Measurements from ENCODE around the gene HS3ST5.

HS3ST5 gene, protein sequence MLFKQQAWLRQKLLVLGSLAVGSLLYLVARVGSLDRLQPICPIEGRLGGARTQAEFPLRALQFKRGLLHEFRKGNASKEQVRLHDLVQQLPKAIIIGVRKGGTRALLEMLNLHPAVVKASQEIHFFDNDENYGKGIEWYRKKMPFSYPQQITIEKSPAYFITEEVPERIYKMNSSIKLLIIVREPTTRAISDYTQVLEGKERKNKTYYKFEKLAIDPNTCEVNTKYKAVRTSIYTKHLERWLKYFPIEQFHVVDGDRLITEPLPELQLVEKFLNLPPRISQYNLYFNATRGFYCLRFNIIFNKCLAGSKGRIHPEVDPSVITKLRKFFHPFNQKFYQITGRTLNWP

DNA sequence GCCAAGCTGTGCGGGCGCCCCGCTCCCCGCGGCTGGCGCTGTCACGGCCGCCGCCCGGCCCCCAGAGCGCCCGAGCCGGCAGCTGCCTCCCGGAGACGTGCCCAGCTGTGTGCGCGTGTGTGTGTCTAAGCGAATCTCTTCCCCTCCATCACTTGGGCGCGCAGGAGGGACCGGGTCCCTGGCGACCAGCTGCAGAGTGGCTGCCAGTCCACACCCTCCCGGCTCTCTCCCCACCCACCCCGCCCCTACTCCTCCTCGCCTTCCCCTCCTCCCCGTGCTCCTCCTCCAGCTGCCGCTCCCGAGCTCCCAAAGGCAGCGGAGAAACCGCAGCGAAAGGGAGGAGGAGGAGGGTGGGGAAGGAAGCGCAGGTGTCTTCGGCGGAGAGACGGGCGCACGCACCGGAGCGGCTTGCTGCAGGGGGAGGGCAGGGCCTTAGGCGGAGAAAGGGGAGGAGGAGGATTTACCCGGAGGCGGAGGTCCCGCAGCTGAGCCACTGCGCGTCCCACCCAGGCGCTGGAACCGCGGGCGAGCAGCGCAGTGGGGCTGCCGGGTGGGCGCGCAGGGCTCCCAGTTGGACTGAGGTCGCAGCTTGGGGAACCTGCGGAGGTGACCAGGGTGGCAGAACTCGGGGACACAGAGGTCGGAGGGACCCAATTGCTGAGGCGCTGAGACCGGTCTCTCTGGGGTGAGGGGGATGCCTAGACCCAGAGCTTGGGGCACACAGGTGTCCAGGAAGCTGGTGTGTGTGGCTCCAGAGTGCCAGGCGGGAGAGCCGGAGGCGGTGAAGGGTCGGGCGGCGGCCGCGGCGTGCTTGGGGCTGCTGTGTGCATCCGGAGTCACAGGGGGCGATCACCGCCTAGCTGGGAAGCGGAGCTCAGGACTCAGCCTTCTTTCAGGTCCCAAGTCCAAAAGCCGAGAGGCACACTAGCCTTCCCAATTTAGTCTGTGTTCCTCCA, at the start of gene HS3ST5:
Gene HS3ST5 (minus strand): TSS at position 198 of the 956 bp plus-strand sequence. CDS start 280,178 bp downstream, outside the sequence.
- no peak for DNase-seq

DNA sequence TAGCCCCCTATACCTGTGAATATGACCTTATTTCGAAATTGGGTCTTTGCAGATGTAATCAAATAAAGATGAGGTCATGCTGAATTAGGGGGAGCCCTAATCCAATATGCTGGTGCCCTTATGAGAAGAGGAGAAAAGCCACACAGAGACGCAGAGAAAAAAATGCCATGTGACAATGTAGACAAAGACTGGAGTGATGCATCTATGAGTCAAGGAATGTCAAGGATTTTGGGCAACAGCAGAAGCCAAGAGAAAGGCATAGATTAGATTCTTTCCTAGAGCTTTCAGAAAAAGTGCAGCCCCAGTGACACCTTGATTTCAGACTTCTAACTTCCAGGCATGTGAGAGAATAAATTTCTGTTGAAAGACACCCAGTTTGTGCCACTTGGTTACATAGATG, 47.4 kb upstream of the HS3ST5 start:
- DNase-seq = no peak

DNA sequence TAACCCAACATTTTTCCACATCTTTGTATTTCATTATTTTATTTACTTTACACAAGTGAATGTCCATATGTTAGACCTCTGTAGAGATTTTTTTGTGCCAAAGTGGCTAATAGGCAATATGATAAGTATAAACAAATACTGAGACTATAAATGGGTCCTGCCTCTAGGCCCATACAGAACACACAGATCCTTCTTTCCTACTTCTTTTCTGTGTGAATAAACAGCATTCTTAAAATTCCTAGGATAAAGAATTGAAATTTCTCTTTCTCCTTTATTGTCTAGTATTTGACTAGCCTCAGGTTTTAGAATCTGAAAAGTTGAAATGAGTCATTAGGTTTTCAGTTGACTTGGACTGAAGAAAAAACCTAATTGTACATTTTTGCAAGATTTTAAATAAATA, 46.3 kb upstream of the HS3ST5 start:
- no peak for DNase-seq

DNA sequence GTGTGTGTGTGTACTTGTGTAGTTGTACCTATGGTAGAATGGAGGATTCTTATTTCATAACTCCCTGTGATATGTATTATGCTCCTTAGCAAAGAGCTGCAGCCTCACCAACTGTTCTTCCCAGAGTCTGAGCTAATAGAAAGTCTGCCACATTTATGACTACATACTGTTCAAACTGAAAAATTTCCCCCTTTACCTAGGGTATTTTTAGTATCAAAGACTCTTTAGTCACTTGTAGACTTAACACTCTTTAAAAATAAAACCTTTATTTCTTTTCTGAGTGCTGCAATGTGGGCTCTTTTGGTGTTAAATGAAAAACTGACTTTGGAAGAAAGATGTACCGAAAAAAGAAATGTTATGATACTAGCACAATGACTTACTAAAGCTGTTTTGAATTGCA, 39.6 kb upstream of the HS3ST5 start:
- no peak for DNase-seq

DNA sequence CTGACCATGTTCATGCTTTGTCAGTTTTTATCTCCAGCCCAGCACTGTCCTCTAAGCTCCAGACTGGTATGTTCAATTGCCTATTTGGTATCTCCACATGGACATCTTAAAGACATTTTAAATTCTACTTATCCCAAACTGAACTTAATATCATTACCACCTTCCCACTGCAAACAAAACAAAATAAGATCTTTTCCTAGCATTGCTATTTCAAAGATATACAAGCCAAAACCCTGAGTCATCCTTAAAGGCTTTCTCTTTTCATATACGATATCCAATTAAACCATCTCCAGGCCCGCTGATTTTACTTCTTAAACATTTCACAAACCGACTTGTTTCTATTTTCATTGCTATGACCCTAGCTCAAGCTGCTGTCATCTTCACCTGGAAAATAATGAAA, 35.1 kb upstream of the HS3ST5 start:
- no peak for DNase-seq

DNA sequence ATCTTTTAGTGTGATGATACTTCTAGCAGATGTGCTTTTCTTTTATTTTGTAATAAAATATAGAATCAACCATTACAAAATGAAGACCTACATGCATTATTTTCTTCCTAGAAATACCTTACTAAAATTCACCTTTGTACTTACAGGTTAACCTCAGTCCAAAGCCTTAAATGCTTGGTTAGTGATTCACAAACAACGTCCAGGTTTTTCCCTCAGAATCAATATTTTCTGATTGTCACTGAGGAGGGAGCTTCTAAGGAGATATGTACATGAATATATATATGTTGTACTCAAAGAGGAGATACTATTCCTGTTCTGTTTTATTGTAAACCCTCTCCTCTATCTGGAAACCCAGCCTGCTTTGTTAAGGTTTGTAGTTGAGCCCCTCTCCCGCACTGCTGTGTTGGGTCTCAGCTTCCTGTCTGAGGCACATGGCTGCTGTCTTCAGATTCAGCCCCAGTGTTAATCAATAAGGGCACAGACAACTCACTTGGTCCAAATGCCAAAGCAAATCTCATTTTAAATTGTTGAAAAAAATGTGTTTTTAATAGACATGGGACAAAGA, 33.9 kb upstream of the HS3ST5 start:
- no peak for DNase-seq

DNA sequence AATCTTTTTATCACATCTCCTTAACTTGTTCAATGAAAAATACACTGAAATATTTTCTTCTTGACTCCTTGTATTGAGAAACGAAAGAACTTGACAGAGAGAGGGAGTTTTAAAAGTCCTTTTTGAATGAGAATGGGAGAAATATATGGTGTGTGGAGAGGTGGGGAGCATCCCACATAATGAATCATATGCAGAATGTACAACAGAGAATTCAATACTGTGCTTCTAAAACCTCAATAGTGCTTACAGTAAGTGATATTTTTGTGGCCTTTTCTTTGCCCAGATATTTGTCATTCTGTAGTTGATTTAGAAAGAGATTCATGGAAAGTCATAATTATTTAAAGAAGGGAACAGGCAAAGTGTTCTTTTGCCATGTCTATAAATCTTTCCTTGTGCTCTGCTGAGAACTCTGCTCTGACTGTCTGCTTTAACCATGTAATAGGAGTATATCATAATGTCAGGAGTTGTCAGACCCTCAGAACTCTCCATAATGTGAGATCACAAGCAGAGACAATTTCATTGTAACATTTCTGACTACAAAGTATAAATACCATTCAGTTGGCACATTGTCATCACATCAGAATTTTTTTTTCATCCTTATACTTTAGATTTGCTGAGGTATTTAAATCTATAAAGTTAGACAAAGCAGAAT, 32.8 kb upstream of the HS3ST5 start:
- no peak for DNase-seq

DNA sequence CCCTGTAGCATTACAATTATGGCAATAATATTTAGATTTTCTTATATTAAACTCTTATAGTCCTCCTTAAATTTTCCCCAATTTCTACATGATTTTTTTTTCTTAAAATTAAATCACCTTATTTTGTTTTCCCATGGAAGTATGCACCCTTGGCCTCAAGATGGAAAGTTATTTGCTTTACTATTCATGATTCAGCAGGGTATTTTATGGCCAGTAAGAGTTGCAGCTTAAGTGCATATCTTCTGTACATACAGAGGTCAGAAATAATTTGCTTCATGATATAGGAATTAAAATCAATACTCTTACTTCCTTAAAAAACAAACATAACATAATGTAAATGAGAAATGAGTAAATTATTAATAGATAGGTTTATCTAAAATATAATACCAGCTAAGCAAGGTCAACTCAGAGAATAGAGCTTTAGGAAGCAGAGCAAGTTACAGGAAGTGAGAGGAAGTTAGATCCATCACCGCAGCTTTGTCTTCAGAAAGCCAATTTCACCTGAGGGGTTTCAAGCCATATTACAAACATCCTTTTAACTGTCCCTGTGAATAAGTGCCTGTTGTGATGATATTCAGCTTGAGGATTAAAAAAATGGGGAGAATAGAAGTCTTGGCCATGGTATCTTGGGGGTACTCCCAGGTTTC, 24.6 kb upstream of the HS3ST5 start:
- no peak for DNase-seq

DNA sequence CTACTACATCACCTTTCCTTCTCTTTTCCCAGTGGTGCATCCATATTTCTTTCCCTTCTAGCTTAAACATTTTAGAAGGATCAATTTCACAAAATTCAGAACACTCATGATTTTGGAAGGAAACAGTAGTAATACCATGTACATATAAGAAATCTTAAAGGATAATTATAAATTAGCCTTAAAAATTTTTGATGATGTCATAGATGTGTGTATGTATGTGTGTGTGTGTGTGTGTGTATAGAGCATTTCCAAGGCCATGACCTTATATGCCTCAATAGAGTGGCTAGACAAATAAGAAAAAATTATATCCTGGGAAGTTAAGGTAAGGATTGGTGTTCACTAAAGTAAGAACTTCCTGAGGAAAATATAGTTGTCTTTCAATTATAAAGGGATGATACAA, 24.1 kb upstream of the HS3ST5 start:
- DNase-seq = no peak

DNA sequence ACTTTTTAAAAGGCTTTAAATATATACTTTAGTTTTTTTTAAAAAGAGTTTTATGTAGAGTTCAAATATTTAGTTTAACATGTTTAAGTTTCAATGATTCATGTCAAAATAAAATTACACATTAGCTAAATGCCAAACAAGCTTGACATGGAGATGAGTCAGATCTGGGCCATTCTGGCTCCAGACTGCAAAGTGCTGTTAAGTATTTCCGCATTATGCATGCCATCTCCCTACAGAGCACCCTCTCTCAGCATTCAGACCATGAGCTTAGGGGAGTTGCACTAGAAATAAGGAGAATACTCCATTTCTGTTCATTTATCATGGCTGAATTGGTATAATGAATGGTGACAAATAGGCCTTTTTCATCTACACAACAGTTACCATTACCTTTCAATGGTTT, 21.5 kb upstream of the HS3ST5 start:
- no peak for DNase-seq

DNA sequence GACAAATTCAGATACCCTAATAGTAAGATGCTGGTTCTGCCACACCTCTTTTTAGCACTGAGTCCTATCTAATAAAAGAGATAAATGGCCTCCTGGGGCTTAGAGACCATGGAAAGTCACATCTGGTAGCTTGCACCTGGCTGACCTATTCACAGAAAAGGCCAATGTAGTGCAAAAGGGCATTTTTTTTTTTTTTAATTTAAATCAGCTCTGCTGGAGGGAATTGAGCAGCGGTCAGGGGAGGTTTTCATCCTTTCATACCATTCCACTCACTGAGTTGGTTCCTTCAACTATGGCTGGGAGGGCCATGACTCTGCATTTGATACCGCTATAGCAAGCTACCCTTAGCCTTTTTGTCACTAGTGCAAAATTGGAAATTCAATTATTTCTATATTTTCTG, 20.1 kb upstream of the HS3ST5 start:
- no peak for DNase-seq

DNA sequence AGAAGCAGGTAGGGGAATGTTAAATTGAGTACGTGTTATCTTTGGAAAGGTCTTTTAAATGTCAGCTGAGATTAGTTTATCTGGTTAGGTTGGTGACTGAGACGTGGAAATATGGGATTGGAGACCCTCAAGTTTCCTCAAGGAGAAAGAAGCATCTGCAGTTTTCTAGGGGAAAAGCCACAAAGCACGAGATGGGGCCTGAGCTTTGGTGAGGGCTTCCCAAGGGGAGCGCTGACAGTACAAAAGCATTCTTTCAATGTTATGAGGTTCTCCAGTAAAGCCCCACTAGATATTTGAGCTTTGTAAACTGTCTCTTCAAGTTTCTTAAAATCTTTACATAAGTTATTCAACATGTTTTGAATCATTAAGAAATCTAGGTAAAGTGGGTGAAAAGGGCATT, 19.6 kb upstream of the HS3ST5 start:
- DNase-seq = no peak

DNA sequence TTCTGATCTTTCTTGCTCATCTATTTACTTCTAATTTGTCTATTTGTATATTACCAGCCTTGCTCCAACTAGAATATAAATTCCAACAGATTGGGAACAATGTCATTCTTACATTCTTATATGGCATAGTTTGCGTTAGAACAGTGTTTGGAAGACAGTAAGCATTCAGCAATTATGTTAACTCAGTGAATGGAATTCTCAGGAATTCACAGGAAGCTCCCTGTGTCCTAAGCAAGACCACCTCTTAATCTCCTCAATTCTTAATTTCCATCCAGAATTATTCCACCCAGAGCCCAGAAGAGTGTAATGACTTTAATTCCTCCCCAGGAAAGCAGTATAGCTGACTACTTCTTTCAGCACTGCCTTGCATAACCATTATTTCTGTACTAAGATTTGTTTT, 18.2 kb upstream of the HS3ST5 start:
- no peak for DNase-seq

DNA sequence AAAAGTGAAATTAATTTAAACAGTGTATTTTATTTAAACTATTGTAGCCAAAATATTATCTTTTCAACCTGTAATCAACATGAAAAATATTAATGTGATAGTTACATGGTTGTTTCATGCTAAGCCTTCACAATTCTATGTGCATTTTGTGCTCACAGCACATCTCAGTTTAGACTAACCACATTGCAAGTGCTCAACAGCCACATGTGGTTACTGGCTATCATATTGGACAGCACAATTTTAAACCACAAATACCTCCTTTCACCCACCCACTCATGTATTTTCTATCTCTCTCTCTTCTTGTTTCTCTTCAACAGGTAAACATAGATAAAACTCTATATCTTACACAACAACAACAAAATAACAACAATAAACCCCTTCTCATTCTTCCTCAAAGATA, 12.5 kb upstream of the HS3ST5 start:
- no peak for DNase-seq

DNA sequence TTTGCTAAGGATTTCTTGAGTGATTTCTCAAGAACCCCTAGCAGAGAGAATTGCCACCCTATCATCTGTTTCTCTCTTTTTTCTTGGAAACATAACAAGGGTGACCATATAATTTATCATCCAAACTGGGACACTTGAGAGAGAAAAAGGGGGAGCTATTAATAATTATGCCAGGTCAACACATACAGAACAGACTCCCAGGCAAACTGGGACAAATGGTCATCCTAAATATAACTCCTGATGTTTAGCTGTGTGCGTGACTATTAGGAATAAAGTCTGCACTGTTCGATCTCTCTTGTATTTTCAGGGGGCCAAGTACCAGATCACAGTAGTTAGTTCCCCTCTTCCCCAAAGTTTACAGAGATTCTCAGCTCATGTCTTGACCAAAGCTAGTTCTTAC, 11.7 kb upstream of the HS3ST5 start:
- DNase-seq = no peak

DNA sequence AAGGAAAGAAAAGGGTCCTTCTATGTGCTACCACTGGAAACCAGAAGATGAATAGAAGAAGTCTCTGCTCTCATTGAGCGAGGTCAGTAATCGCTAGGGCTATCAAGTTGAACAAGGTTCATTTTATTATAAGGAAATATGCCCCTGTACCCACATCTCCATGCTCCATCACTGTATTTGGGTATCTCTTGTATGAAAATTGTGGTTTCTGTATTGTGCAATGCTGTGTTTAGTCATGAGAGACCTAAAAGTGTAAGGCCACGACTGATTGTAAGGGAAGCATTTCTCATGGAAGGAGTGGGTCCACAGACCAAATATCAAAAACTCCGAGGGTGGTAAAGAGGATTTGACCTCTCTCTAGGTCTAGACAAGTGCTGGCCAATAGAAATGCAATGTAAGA, 3.6 kb upstream of the HS3ST5 start:
- DNase-seq = no peak

DNA sequence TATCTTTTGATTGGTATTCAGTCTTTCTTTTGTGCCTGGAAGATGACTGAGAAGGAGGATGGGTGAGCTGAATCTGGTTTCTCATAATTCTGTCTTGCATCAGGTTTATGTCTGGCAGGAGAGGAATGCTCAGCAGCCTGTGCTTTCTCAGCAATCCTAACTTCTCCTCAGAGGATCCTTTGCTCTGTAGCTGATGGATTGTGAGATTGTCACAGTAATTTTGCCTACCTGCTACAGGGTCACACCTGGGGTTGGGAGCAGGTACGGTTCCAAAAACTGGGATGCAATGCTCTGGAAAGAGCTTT, 2.1 kb upstream of the HS3ST5 start:
- no peak for DNase-seq

DNA sequence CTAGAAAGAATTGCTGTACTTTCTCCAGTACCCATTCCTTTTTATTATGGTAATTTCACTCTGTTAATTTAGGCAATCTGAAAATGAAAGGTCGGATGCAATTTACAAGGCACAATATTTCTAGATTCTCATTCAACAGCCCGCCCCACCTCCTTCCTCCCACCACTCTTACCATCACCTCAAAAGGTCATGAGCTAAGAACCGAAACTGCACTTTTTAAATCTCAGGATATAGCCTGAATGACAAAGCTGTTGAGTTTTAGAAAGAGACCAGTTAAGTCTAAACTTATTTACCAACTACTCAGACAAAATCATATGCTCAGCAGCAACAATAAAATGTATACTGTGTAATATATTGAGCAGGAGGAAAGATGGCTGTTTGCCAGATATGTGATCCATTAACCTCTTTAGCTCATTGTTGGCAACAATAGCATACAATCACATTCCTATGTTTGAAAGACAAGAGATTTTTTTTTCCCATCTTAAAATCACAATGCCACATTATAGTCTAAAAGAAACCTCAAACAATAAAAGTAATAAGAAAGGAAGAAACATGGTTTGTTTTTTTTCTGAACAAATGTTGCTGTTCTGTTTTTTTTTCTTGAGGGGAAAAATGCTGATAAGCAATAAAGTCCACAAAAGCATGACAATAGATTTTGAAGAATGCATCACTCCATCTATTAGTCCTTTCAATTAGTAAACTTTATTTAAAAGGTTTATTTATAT, 1.6 kb upstream of the HS3ST5 start:
- DNase-seq = no peak

DNA sequence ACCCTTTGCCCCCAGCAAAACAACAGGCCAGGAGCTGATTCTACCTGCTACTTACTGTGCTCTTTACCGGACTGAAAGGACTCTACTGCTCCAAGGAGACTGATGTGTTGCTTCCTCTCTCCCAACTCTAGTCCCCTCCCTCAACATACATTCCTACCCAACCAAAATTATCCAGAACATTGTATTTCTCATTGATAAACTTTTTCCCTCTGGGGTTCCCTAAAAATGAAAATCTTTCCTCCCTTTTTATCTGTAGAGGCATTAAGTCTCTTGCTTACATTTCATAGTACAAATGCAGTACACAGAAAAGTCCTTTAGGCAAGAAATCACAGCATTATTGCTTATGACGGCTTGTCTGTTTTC, 940 bp upstream of the HS3ST5 start:
- DNase-seq = no peak

DNA sequence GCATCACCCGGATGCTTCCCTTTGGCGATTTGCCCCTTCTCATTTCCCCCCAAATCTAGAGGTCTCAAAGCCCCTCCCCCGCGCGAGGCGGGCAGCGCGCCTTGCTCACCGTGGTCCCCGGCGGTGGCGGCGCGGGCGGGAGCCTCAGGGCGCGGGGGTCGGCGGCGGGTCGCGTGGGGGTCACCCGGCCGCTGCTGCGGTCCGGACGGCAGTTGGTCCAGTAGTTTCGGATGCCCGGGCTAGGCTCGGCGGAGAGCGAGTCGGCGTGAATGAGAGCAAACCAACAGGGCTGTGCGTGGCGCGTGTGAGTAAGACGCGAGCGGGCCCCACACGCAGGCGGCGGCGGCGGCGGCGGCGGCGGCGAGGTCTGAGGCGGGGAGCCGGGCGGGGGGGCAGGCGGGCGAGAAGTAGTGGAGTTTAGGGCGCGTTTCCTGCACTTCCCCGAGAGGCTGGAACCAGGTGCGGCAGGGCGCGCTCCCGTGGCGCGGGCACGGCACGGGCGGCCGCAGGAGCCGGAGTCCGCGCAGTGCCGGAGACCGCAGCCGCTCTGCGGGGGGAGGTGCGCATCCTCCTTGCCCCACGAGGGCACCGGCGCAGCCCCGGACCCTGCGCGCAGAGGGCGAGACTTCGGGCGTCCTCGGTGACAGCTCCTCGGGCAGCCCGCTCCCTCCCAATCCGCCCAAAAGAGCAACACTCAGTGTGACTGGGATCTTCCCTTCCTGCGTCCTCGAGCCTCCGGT, 567 bp downstream of the HS3ST5 start:
- DNase-seq = no peak

DNA sequence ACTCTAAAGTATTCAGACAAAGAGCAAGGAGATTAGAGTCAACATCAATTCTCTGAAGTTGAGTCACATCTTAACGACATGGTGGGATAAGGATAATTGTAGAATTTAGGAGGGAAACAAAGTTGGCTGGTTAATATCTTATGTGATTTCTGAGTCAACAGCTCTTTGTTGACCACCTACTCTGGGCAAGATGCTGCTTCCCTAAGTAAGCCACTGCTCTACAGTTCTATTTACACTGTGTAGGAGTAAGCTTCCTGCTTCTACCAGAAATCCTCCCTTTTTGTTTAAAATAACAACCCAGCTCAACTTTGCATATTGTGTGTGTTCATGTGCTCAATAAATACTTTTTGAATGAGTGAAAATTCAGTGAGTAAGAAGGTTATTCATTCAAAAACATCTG, 3.1 kb downstream of the HS3ST5 start:
- no peak for DNase-seq

DNA sequence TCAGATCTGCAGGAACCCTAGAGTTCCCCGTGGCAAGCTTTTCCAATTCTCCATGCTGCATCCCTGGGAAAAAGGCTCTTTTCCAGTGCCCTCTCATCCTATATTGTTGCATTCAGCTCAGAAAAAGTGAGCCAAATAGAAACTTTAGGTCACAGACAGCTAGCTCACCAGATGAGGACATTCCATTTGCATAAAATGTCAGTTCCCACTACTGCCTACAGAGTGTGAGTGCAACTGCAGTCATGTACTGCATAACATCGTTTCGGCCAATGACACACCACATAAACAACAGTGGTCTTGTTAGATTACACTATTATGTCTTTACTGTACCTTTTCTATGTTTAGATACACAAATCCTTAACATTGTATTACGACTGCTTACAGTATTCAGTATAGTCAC, 8.6 kb downstream of the HS3ST5 start:
- no peak for DNase-seq
